ENCODE data around the gene PLEKHO1.

DNA sequence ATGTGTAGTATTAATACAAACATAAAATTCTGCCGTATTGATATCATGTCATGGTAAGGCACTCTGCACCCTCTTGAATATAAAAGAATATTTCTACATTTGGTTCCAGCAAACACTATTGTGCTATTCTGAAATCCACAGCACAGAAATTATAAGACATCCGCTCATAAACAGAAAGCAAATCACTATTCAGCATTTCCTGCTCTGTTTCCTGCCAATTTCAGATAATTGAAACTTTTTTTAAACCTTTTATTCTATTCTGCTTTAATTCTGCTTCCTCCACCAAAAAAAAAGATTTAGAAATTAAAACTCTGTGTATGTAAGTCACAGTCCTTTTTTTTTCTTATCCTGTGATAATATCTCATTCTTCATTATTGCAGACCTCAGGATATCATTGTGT lies 39.6 kb upstream of the PLEKHO1 start:
- TF ChIP-seq CTCF (IDR thresholded peaks at IDR 0.05), result no peak
- TF ChIP-seq RFX5 (IDR thresholded peaks at IDR 0.05; ENCODE audit: low read length), result no peak
- no peak for TF ChIP-seq EP300 (IDR thresholded peaks at IDR 0.05; ENCODE audit: borderline replicate concordance in 1 of 2, low read depth in 1 of 2, low read length in 1 of 2)
- TF ChIP-seq SMC3 (IDR thresholded peaks at IDR 0.05; ENCODE audit: low read depth, low read length), result no peak
- TF ChIP-seq RAD21 (IDR thresholded peaks at IDR 0.05; ENCODE audit: low read length), result no peak
- no peak for TF ChIP-seq POLR2AphosphoS5 (IDR thresholded peaks at IDR 0.05; ENCODE audit: low read depth, low read length)
- no peak for TF ChIP-seq TCF12 (IDR thresholded peaks at IDR 0.05)
- TF ChIP-seq, protein P1, sequence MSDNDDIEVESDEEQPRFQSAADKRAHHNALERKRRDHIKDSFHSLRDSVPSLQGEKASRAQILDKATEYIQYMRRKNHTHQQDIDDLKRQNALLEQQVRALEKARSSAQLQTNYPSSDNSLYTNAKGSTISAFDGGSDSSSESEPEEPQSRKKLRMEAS (IDR thresholded peaks at IDR 0.05; ENCODE audit: low read depth), result no peak
- no peak for TF ChIP-seq YY1 (IDR thresholded peaks at IDR 0.05; ENCODE audit: low read depth)
- TF ChIP-seq CHD2 (IDR thresholded peaks at IDR 0.05; ENCODE audit: low read length, partially characterized antibody), result no peak
- no peak for TF ChIP-seq FOXM1 (IDR thresholded peaks at IDR 0.05; ENCODE audit: low read depth)
- TF ChIP-seq FOSL2 (IDR thresholded peaks at IDR 0.05; ENCODE audit: borderline replicate concordance, low read depth), result no peak
- TF ChIP-seq, protein P2, sequence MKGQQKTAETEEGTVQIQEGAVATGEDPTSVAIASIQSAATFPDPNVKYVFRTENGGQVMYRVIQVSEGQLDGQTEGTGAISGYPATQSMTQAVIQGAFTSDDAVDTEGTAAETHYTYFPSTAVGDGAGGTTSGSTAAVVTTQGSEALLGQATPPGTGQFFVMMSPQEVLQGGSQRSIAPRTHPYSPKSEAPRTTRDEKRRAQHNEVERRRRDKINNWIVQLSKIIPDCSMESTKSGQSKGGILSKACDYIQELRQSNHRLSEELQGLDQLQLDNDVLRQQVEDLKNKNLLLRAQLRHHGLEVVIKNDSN (IDR thresholded peaks at IDR 0.05; ENCODE audit: borderline replicate concordance, low read depth), result no peak
